Adipose tissue (tissue), 3 donors: ENCODE results near the gene ARGFX. TPM values are rescaled to one million over a fixed set of nuclear protein-coding genes. Genes with fewer than 3 reads are reported as not detected.
"Not testable (repeated sequence)": the region's sequence is repeated elsewhere in the genome, so short reads cannot be mapped to it uniquely, and the experiment has no call there.

Experiments
- H3K27ac ChIP-seq: one replicate; pipeline ENCODE4 v1.5.1; 2013; ENCODE audit warnings: low read depth, low read length
- WGBS, 3 donors: extraction: QIAGEN DNeasy Blood & Tissue Kit; methylation state at CpG; one replicate each; pipeline ENCODE4 v1.1.7; 2013; 5-methylcytosine and 5-hydroxymethylcytosine counted together
- polyA plus RNA-seq, 3 donors: library from polyadenylated mRNA; stranded (reverse); fragments of 200-250 nt; gene quantifications; one replicate each; pipeline ENCODE4 v1.2.3, GENCODE V29; 2013
- donor health status: healthy with polysubstance abuse.
- donor health status: Bipolar disorder and iron deficiency.
- donor health status: healthy.

The ARGFX gene
- not detected for polyA plus RNA-seq

GRCh38 chr3:121567649-121568048 is at the start of gene ARGFX:
TSS of gene ARGFX (plus strand) at chr3:121567949. CDS start at chr3:121570714, 2,765 bp downstream.
- 87 to 95% (median 89%) methylated on average over 5 of the region's 5 CpGs for WGBS, 3 donors

GRCh38 chr3:121517953-121518655 is 49.6 kb upstream of the ARGFX start:
- no peak overlapping the region for H3K27ac ChIP-seq
- 93 to 98% (median 96%) methylated on average over 5 of the region's 5 CpGs for WGBS, 3 donors

More at GRCh38 chr3:121567649-121568048, at the start of gene ARGFX:
- no peak within 1 kb of the TSS for H3K27ac ChIP-seq

- WGBS, 3 donors: 96 to 100% (median 98%) methylated on average over 3 of the region's 3 CpGs
- no peak overlapping the region for H3K27ac ChIP-seq
Observed at GRCh38 chr3:121520510-121520909, 47.2 kb upstream of the ARGFX start.

DNA sequence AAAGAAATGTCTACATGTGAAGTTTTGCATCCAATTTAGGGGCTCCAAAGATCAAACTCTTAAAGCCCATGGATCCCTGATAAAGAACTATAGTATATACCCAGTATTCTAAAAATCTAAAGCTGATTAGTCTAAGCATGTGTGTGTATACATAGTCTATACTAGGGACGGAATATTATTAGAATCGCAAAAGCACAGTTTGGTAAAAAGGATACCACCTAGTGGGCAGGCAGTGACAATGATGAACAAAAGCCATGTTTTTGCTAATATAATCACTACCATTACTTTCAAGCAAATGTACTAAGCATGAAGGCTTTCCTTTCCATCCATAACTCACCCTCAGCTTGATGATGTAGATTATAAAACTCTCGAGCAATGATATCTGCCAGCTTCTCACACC is 38.4 kb upstream of the ARGFX start:
- no peak overlapping the region for H3K27ac ChIP-seq
- 66 to 77% (median 75%) methylated on average over 3 of the region's 3 CpGs for WGBS, 3 donors

DNA sequence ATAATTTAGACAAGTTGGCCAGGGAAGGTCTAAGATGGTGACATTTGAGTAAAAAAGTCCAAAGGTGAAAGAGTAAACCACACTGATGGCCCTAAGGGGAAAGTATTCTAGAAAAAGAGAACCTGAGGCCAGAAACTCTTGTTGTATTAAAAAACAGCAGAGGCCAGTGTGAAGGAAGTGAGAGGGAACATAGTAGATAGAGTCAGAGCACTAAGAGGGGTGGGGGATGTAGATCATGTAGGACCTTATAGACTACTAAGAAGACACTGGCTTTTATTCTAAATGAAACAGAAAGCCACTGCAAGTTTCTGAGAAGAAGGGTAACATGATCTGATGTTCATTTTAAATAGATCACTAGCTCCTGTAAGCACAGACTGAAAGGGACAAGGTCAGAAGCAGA is 36.5 kb upstream of the ARGFX start:
- H3K27ac ChIP-seq: no peak overlapping the region

- H3K27ac ChIP-seq: no peak overlapping the region
Observed at GRCh38 chr3:121542924-121543323, 24.8 kb upstream of the ARGFX start.

DNA sequence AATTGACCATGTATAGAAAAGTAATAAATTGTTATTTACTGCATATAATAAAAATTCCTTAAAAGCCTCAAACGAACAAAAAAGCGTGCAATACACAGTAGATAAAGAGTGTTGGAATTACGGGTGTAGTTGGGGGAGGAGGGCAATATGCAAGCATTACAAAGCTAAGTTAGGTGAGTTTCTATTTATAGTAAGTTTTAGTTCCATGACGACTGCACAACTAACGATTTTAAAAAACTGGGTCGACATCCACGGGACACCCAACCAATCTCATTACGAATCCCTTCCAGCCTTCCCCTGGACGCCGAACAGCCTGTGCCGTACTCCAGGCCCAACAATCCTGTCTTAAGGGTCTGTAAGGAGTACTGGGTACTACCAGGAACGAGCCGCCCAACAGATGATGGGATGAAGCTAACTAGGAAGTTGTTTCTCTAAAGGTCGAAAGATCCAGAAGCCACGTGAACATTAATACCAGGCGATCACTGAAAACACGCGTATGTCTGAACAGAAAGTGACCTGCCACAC is 22.6 kb upstream of the ARGFX start:
- WGBS, 3 donors: 2 to 6% (median 4%) methylated on average over 18 of the region's 18 CpGs

GRCh38 chr3:121545574-121546455 is 21.9 kb upstream of the ARGFX start, which contains the start of gene POLQ:
TSS of gene POLQ (minus strand) at chr3:121545988. CDS start at chr3:121545877, 111 bp downstream.
- no peak within 1 kb of the TSS for H3K27ac ChIP-seq
- WGBS, 3 donors: 0% methylated on average over 42 of the region's 42 CpGs

More for the DNA sequence above, 22.6 kb upstream of the ARGFX start:
- H3K27ac ChIP-seq: no peak overlapping the region

- no peak overlapping the region for H3K27ac ChIP-seq
- WGBS, 3 donors: 40 to 65% (median 41%) methylated on average over 4 of the region's 4 CpGs
Observed at GRCh38 chr3:121552379-121552778, 15.4 kb upstream of the ARGFX start.

- 75 to 87% (median 81%) methylated on average over 3 of the region's 3 CpGs for WGBS, 3 donors
- no peak overlapping the region for H3K27ac ChIP-seq
Observed at GRCh38 chr3:121552797-121553196, 15.0 kb upstream of the ARGFX start.

DNA sequence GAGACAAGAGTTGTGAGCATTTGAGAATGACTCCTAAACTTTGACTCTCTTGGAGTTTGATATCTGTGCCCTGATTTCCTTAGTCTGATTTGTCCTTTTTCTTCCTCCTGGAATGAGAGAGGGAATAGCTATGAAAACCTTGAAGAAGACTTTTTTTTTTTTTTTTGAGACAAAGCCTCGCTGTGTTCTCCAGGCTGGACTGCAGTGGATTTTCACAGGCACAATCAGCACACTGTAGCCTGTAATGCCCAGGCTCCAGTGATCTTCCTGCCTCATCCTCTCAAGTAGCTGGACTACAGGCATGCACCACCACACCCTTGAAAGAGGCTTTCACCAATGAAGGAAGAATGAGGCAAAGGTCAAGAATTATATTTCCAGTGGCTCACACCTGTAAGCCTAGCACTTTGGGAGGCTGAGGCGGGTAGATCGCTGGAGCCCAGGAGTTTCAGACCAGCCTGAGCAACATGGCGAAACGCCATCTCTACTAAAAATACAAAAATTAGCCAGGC is 10.3 kb upstream of the ARGFX start:
- 89 to 95% (median 91%) methylated on average over 5 of the region's 5 CpGs for WGBS, 3 donors
- no peak overlapping the region for H3K27ac ChIP-seq

GRCh38 chr3:121562148-121562547 is 5.6 kb upstream of the ARGFX start:
- no peak overlapping the region for H3K27ac ChIP-seq

- no peak overlapping the region for H3K27ac ChIP-seq
- 77 to 92% (median 84%) methylated on average over 9 of the region's 9 CpGs for WGBS, 3 donors
Observed at GRCh38 chr3:121566773-121567172, 976 bp upstream of the ARGFX start.

DNA sequence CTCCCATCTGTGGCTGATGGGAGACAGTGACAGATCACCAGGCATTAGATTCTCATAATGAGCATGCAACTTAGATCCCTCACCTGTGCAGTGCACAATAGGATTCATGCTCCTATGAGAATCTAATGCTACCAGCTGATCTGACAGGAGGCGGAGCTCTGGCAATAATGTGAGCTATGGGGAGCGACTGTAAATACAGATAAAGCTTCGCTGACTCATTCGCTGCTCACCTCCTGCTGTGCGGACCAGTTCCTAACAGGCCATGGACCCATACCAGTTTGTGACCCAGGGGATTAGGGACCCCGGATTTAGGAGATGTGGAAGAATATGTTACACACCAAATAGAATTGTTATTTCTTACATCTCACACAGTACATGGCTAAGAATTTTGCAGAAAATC is 6.7 kb downstream of the ARGFX start:
- no peak overlapping the region for H3K27ac ChIP-seq
- 36 to 66% (median 65%) methylated on average over 6 of the region's 6 CpGs for WGBS, 3 donors

- no peak overlapping the region for H3K27ac ChIP-seq
- WGBS, 3 donors: 63 to 73% (median 66%) methylated on average over 2 of the region's 2 CpGs
Observed at GRCh38 chr3:121581691-121582090, 13.9 kb downstream of the ARGFX start.

DNA sequence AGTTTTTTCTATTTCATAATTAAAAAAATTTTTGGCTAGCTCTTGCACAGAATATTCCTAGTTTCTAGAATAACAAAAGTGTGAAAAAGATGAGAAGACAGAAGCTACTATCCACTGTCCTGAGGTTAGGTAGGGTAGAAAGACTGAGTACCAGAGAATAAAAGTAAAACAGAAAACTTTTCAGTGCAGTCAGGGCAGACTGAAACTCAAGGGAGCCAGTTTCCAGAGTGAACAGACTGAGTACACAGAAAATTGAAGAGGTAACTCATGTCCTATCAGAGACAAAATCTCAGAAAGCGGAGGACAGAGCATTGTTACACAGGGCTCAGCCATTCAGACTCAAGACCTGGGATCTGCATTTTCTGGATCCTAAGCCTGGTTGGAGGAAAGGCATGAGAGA is 16.7 kb downstream of the ARGFX start:
- no peak overlapping the region for H3K27ac ChIP-seq
- 79 to 88% (median 86%) methylated on average over 1 of the region's 1 CpG for WGBS, 3 donors

GRCh38 chr3:121592856-121593702 is 25.3 kb downstream of the ARGFX start, which contains the start of gene FBXO40:
TSS of gene FBXO40 (plus strand) at chr3:121593379. CDS start at chr3:121620576, 27,197 bp downstream.
- 43 to 55% (median 49%) methylated on average over 11 of the region's 11 CpGs for WGBS, 3 donors
- H3K27ac ChIP-seq: no peak within 1 kb of the TSS

- WGBS, 3 donors: 90 to 96% (median 93%) methylated on average over 4 of the region's 4 CpGs
- H3K27ac ChIP-seq: not testable (repeated sequence)
Observed at GRCh38 chr3:121593806-121594205, 26.1 kb downstream of the ARGFX start.
